Dermis blood vessel endothelial cell (primary cell): Measurements from ENCODE around the gene HMGB1. TPM values are rescaled to one million over a fixed set of nuclear protein-coding genes. Genes with fewer than 3 reads are reported as not detected.

Source experiments
- DNase-seq: peaks from one replicate; pipeline ENCODE4 v3.0.0; 2010
- total RNA-seq: library from RNA; depleted of rRNA; stranded (reverse); fragments of >200 nt; gene quantifications from 2 replicates; pipeline ENCODE4 v1.2.3, GENCODE V29; 2014

HMGB1 gene
- total RNA-seq, 1 donor from 2014 or later: 250 TPM

DNA sequence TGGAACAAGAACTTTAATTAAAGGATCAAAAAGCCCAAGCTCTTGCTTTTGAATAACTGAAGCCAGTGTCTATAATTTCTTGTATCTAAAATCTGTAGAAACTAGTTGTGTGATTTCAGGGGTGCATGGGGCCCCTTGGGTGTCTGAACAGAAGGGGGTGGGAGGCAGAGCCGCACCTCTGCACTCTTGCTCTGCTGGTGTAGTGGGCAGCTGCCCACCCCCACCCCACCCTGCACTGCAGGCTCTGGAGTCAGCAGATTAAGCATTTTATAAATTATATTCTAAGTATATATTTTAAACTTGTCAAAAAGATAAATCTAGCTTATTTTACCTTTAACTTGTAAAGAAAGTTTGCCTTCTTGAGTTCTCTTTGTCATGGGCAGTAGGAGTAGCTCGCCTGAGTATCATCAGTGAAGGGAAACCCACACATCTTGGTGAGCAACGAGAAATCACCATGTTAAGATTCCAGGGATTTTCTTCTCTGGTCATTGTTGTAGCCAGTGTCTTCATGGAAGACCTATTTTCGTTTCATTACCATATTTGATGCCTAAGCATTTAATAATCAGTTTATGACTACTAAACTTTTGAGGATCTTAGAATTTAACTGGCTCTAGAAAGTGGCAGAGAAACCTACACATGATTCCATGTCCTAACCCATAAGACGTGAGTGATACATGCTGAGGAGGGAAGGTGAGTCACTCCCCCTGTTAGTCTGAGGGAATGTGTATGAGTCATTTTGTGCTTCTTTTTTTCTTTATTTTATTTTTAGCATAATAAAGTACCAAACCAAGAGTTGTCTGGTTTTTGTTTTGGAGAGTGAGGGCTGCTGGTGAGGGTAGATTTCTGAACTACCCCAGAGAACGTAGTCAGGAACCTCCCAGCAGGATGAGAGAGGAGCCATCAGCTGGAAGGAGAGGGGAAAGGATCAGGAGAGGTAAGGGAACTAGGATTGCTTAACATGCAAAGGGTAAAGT, 35.7 kb downstream of the HMGB1 start:
- peak; percentile 83 for DNase-seq

DNA sequence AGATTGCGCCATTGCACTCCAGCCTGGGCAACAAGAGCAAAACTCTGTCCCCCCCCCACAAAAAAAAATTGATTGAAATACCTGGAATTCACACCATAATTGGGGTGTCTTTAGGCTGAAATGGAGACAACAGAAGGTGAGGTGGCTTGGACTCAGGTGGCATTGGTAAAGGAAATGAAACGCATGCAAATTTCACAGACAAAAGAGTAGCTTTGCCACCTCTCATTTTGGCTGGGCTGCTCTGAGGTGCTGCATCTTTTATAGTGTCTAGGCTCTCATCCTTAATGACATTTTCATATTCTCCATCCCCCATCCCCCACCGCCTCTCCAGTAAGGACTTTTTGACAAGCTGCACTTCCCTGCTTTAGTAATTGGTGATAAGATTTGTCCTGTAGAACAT, 36.5 kb downstream of the HMGB1 start:
- no peak for DNase-seq

DNA sequence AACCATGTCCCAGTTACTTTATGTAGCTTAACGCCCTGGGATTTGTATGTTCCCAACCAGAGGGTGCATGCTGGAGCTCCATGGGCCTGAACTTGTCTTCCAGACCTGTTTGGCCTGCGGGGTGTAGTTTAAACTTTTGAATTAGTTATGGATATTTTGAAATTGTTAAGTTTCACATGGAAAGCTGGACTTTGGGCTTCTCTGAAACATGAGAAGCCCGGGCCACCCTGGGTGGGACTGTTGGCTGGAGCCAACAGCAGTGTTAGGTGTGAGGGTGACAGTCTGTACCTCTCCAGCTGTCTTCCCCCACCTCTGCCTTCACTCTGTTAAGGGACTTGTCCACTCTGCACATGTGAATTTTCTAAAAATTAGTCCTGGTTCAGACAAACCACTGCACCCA, 41.8 kb downstream of the HMGB1 start:
- DNase-seq: no peak

DNA sequence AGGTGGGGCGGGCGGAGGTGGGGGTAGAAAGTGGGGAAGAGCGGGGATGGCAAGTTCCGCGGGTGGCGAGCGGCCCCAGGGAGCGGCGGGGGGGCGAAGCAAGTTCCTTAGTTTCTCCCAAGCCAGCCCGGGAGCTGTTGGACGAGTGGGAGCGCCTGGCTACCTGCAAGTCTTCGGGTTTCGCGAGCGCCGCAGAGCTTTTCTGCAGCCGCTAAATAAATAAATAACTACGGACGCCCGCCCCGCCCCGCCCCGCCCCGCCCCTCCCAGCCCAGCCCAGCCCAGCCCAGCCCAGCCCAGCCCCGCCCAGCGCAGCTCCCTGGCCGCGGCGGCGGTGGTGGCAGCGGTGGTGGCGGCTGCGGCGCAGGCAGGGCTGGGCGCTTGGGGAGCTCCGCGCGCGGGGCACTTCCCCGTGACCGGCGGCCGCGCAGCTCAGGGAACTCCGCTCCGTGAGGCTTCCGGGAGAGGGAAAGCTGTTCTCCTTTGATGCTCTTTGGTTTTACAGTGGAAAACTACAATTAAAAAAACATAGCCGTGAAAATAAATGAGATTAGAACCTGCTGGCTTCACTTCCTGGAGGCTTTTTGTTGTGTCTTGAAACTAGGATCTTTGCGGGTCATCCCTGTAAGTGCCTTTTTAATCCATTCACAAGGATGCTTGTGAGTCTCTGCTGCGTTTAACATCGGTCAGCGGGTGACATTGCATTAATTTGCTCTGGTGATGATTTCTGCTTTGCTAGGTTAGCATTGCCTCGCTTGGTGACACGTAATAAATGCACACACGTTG, 43.5 kb downstream of the HMGB1 start, which contains the start of gene UBE2L5:
Gene UBE2L5 (plus strand): TSS at position 440 of the 786 bp plus-strand sequence. CDS start 5,498 bp downstream, outside the sequence.
- DNase-seq: peak; percentile 77

DNA sequence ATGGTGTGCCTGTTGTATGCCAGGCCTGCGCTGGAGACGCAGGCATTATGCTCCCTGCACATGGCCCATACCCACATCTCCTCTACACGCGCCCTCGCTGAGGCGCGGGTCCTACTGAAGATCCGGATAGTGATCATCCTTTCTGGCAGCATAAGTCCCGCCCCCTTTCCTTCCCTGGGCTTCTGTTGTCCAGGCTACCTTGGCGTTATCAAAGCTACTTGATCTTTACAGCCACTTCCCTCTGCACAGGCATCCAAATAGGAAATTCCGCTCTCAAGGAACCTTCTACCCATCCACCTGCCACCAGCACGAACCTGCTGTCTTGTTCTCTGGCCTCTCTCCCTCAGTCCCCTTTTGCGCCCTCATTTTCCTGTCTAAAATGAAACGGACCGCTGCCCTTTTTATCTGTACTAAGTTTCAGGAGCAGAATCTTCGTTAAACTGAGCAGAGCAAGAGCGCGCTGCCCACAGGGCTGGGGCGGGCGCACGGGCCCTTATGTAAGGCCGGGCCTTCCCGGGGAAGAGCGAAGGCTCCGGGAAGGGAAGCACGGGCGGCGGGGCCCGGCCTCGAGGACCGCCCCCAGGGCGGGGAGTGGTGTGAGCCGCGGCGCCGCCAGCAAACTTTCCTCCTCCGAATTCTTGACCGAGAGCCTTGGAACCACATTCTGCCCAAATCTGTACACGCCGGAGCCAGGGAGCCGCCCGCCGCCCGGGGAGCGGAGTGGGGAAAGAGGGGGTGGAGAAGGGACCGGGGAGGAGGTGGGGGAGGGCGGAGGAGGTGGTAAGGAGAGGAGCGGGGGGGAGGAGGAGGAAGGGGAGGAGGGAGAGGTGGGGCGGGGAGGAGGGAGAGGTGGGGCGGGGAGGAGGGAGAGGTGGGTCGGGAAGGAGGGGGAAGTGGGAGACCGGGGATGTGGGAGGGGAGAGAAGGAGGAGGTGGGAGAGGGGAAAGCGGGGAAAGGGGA, 44.4 kb downstream of the HMGB1 start:
- DNase-seq: peak; percentile 84

DNA sequence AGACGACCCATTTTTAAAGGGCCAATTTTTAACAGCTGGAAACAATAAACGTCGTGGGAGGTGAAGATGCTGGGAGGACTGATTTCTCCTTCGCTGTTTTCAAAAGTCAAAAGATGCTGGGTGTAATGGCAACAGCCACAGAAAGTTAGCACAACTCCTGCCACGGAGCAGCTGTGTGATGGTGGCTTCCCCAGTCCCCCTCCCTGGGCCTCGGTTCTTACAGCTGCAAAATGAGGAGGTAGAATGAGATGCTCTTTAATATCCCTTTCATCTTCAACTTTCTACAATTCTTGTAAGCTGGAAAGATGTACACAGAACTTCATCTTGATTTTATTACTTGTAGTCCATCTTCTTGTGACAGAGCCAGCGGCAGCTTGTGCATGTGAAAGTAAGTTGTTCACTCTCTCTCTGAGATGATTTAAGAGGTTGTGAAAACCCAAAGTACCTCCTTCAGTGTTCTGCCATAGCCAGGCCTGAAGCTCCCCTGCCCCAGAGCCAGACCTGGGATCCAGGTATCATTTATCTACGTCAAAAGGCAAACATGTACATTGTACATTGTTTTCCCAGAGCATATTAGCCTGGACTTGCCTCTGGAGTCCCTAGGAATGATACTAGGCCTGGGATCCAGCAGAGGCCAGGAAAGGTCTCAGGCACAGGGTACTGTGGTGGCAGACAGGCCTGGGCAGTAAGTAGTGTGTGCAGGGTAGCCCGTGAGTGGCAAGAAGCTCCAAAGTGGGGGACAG, 46.8 kb downstream of the HMGB1 start:
- DNase-seq: no peak

DNA sequence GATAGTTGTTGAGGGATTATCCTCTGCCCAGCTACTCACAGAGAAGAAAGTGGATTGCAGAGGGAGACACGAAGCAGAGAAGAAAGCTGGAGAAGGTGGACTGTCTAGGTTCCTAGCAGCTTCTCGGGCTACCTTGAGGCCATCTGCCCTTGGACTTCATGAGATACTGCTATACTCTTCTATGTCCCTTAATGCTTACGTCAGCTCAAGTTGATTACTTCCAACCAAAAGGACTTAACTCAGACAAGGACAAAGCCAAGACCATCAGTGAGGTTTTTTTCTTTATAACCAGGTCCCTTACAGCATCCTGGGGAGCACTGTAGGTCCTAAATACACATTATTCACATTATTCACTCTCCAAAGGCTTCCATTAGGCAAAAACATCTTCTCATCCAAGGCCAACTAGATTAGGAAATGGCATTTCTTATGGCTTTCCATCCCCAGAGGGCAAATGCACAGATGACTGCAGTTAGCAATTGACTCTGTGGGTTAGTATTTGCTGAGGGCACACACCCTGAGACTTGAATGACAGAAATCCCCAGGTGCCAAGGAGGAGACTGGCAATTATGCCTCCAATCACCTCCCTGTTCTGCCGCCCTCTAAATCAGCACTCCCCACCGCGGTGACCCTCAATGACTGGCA, 47.5 kb downstream of the HMGB1 start:
- no peak for DNase-seq

DNA sequence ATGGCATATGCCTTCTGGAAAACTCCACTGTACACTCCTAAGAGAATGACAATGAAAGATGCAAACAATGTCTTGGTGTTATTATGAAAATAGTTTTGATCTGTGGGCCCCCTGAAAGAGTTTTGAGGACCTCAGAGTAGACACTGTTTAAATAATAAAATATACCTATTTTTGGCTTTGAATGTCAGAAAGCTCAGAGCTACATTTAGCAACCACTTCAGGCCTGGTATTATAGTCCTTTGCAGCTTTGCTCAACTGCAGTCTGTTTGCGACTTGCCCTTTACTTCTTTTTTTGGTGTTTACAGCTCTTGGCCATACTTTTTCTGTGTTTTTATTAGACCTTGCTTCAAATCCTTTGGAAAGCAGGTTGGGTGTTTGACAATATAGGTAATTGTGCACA, 49.3 kb downstream of the HMGB1 start:
- DNase-seq: no peak

DNA sequence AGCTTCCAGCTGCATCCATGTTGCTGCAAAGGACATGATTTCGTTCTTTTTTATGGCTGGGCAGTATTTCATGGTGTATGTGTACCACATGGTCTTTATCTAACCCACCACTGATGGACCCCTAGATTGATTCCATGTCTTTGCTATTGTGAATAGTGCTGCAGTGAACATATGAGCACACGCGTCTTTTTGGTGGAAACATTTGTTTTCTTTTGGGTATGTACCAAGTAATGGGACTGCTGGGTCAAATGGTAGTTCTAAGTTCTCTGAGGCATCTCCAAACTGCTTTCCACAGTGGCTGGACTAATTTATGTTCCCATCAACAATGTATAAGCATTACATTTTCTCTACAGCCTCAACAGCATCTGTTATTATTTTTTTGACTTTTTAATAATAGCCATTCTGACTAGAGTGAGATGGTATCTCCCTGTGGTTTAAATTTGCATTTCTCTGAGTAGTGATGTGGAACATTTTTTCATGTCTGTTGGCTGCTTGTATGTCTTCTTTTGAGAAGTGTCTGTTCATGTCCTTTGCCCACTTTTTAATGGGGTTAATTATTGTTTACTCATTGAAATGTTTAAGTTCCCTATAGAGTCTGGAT, 50.2 kb downstream of the HMGB1 start:
- no peak for DNase-seq

DNA sequence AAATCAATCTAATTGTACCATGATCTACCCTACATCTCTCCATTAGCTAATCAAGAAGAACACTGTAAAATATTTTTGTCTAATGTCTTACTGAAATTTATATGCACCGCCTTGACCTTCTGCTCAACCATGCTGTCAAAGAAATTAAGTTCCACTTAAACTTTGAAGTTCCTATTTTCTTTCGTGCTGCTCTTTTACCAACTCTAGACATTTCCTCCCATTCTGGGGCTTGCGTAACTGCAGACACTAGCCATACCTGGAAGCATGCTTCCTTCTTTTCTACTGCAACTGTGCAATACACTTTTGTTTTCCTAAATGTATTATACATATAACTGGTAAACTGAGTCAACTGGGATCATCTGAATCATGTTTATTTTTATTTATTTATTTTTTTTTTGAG, 51.9 kb downstream of the HMGB1 start:
- no peak for DNase-seq

DNA sequence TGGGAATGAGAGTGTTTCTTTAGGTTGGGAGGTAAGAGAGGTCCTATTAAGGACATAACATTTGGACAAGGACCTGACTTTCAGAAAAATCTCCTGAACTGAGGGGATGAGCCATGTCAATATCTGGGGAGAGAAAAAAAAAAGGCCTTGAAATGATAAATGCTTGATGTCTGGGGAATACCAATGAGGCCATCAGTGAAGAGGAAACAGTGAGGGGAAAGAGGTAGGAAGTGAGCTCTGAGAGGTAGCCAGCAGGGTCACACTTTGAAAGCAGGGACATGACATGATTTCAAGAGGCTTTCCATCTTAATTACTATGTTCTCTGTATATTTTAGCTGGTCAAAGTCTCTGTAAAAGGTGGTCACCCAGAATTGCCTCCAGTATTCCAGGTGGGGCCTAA, 53.4 kb downstream of the HMGB1 start:
- no peak for DNase-seq

DNA sequence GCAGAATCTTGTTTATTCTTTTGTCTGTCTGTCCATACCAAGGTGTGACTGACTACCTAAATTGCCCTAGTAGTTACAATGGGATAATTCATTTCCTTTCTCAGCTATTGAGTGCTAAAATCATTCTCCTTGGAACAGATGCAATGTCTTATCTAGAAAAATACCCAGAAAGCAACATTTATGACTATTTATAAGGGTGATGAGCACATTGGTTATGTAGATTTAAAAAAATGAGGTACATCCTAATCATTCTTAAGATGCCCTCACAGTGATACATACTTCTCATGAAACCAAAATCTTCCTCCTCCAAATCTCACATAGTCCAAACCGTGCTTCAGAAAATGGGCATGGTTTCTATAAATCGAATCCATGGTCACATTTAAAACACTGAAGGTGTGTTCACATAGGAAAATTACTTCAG, 55.0 kb downstream of the HMGB1 start:
- DNase-seq: no peak

DNA sequence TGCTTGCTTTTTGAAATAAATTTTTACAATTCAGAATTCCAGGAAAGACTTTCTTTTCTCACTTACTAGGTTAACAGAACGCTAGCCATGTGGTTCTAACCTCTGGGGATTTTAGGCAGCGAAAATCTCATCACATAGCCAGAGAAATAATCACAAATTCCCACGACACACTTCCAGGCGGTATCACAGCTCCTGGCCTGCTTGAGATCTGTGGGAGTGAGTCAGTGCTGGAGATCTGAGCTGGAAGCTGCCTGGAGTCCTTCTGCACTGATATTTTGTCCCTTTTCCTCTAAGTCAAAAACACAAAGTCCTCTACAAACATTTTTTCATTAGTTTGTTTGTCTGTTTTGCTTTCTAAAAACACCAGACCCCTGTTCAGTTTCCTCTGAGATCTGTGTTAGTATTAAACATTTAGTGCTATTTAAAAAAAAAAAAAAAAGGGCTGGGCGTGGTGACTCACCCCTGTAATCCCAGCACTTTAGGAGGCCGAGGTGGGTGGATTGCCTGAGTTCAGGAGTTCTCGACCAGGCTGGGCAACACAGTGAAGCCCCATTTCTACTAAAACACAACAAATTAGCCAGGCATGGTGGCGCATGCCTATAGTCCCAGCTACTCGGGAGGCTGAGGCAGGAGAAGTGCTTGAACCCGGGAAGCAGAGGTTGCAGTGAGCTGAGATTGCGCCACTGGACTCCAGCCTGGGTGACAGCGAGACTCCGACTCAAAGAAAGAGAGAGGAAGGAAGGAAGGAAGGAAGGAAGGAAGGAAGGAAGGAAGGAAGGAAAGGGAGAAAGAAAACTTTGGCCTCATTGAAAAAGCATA, 55.6 kb downstream of the HMGB1 start:
- DNase-seq: no peak

DNA sequence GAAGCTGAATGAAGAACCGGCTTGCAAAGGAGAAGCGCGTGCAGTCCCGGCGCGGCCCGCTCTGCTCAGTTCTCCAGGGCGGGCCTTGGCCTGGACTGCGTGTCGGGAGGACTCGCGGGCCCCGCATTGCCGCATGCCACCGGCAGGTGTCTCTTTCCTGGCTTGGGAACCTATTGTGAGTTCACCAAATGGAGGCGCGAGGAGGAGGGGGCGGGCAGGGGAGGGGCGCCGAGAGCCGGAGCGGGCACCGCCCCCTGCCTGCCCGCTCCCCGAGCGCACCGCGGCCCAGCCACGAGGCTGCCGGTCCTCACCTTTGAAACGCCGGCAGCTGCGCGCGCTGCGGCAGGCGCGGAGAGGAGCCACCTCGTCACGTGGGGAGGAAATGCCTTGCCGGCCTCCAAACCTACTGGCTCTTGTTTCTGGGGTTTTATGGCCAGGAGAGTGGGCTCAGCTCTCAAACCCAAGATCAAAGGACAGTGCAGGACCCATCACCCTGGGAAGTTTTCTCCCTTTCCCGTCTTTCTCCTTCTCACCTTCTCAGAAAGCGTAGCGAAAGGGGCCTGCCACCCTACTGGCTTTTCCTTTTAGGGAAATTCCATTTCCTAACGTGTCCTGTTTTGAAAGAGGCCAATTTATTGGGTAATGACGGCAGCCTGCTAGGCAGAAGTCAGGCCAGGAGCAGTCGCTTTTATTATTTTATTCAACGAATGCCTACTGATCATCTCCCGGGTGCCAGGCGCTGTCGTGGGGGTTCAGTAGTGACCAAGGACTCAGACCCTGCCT, 57.2 kb downstream of the HMGB1 start:
- peak; percentile 95 for DNase-seq

DNA sequence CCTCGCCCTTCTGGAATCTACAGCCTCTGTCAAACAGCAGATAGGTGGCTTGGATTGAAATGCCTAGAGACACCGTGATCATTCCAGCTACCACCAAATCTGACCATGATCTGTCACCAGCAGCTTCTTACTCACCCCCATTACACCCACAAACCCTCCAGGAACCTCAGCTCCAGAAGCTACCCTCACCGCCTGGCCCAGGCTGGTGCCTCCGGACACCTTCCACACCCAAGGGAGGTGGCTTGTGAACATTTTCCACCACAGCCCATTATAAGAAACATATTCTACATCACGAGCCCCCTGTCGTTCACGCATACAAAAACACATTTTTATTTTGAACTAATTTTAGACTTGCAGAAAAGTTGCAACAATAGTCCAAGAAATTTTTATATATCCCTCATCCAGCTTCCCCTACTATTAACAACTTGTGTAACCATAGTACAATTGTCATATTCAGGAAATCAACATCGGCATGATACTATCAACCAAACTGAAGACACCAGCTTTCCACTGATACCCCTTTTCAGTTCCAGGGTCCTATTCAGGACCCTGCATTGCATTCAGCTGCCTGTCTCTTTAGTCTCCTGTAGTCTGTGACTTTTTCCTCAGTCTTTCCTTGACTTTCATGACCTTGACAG, 58.8 kb downstream of the HMGB1 start:
- DNase-seq: no peak
